CD4-positive, alpha-beta T cell treated with Interleukin-6 for 4 hours (primary cell): ENCODE results near the gene UNC50.
"Not testable (repeated sequence)": the region's sequence is repeated elsewhere in the genome, so short reads cannot be mapped to it uniquely, and the experiment has no call there.

Source experiments
- DNase-seq: peaks from one replicate; pipeline ENCODE4 v3.0.0-alpha.2; 2020; ENCODE audit warnings: mixed read lengths

Gene UNC50

GRCh38 chr2:98577313-98577712 is 31.1 kb upstream of the UNC50 start:
- no peak for DNase-seq

GRCh38 chr2:98578231-98578630 is 30.2 kb upstream of the UNC50 start:
- DNase-seq, result no peak

GRCh38 chr2:98579926-98580325 is 28.5 kb upstream of the UNC50 start:
- no peak for DNase-seq

GRCh38 chr2:98580656-98581284 is 27.6 kb upstream of the UNC50 start:
- DNase-seq, result no peak

- no peak for DNase-seq
These were observed 25.9 kb upstream of the UNC50 start for GRCh38 chr2:98582523-98582922.

GRCh38 chr2:98583276-98583675 is 25.1 kb upstream of the UNC50 start:
- no peak for DNase-seq

- no peak for DNase-seq
These were observed 24.4 kb upstream of the UNC50 start for GRCh38 chr2:98583816-98584618.

GRCh38 chr2:98585386-98585785 is 23.0 kb upstream of the UNC50 start:
- no peak for DNase-seq

- no peak for DNase-seq
These were observed 21.7 kb upstream of the UNC50 start for GRCh38 chr2:98586551-98587140.

GRCh38 chr2:98588880-98589431 is 19.4 kb upstream of the UNC50 start:
- peak; percentile 12 for DNase-seq

- no peak for DNase-seq
These were observed 18.9 kb upstream of the UNC50 start for GRCh38 chr2:98589489-98589888.

GRCh38 chr2:98592565-98592964 is 15.8 kb upstream of the UNC50 start:
- DNase-seq, result no peak

GRCh38 chr2:98594665-98595064 is 13.7 kb upstream of the UNC50 start:
- DNase-seq, result not testable (repeated sequence)

GRCh38 chr2:98598781-98599428 is 9.5 kb upstream of the UNC50 start:
- no peak for DNase-seq

- DNase-seq, result no peak
These were observed 6.8 kb upstream of the UNC50 start for GRCh38 chr2:98601532-98602132.

- DNase-seq, result no peak
These were observed 3.8 kb upstream of the UNC50 start for GRCh38 chr2:98604547-98604946.

GRCh38 chr2:98605076-98605475 is 3.3 kb upstream of the UNC50 start:
- DNase-seq, result no peak

GRCh38 chr2:98606431-98606830 is 2.0 kb upstream of the UNC50 start:
- DNase-seq, result no peak

GRCh38 chr2:98607104-98607503 is 1.3 kb upstream of the UNC50 start:
- DNase-seq, result no peak

- DNase-seq, result no peak
These were observed 661 bp upstream of the UNC50 start for GRCh38 chr2:98607741-98608115.

- DNase-seq, result no peak
These were observed 694 bp downstream of the UNC50 start for GRCh38 chr2:98608962-98609604.

- DNase-seq, result no peak
These were observed 5.8 kb downstream of the UNC50 start for GRCh38 chr2:98614024-98614739.
